IMR-90 (cell line): ENCODE measurements around the gene PLA2G15. TPM values are rescaled to one million over a fixed set of nuclear protein-coding genes. Genes with fewer than 3 reads are reported as not detected.

Source experiments
- ATAC-seq: fragments of 200-7000 bp; cut with Tn5 transposase; 2 replicates; pipeline ENCODE4 v1.9.1; 2020; ENCODE audit warnings: low read depth, mild to moderate bottlenecking, moderate library complexity
- BruUV-seq: library from RNA; stranded (reverse); fragments of 400-500 nt; replicated peaks from 2 replicates; lab custom pipeline; 2021; lab: Mats Ljungman, UMichigan
- CTCF ChIA-PET: fragments of 300-600 bp; formaldehyde crosslinking; extraction: SDS; loops from one replicate; lab custom pipeline; 2021; ENCODE audit warnings: antibody characterized with exemption; lab: Yijun Ruan, JAX
- POLR2A ChIA-PET: fragments of 300-600 bp; sonication (Branson Sonifier 250); formaldehyde crosslinking; loops from one replicate; lab custom pipeline; 2022; ENCODE audit warnings: antibody characterized with exemption; ENCODE audit not compliant: unreplicated experiment; lab: Charles Lee
- DNase-seq: peaks from one replicate; pipeline ENCODE4 v3.0.0; 2013
- H2AFZ ChIP-seq: replicated peaks from 2 replicates; pipeline ENCODE3; 2013; ENCODE audit warnings: low read length, mild to moderate bottlenecking; ENCODE audit not compliant: poor library complexity
- H2AK5ac ChIP-seq: 2 replicates; pipeline ENCODE4 v1.6.1; 2013; ENCODE audit warnings: low read depth, low read length, inconsistent platforms
- H2AK9ac ChIP-seq: replicated peaks from 2 replicates; pipeline ENCODE3; 2013; ENCODE audit warnings: mild to moderate bottlenecking, low read depth, low read length, moderate library complexity; ENCODE audit not compliant: poor library complexity
- H2BK120ac ChIP-seq: 2 replicates; pipeline ENCODE4 v1.6.1; 2013; ENCODE audit warnings: low read depth, low read length, inconsistent platforms
- H2BK15ac ChIP-seq: 3 replicates; pipeline ENCODE4 v1.6.1; 2013; ENCODE audit warnings: low read depth, low read length, inconsistent platforms
- H2BK20ac ChIP-seq: 2 replicates; pipeline ENCODE4 v1.6.1; 2013; ENCODE audit warnings: low read depth, mild to moderate bottlenecking, inconsistent platforms, low read length, moderate library complexity
- H2BK5ac ChIP-seq: 2 replicates; pipeline ENCODE4 v1.6.1; 2013; ENCODE audit warnings: mild to moderate bottlenecking, low read depth, low read length, inconsistent platforms; ENCODE audit not compliant: poor library complexity, severe bottlenecking
- H3K14ac ChIP-seq: replicated peaks from 2 replicates; pipeline ENCODE4 v1.6.1; 2013; ENCODE audit warnings: low read depth, low read length, inconsistent platforms
- H3K18ac ChIP-seq: 2 replicates; pipeline ENCODE4 v1.6.1; 2013; ENCODE audit warnings: low read depth, low read length, control low read depth
- H3K23ac ChIP-seq: 2 replicates; pipeline ENCODE4 v1.6.1; 2013; ENCODE audit warnings: low read depth, low read length, inconsistent platforms
- H3K27ac ChIP-seq: 2 replicates; pipeline ENCODE4 v1.5.1; 2013; ENCODE audit warnings: mild to moderate bottlenecking, control low read depth, low read length; ENCODE audit not compliant: insufficient read depth
- H3K27me3 ChIP-seq: 2 replicates; pipeline ENCODE4 v1.6.1; 2013; ENCODE audit warnings: low read length; ENCODE audit not compliant: control insufficient read depth, insufficient read depth
- H3K36me3 ChIP-seq: 2 replicates; pipeline ENCODE4 v1.6.1; 2013; ENCODE audit warnings: low read length, mixed read lengths; ENCODE audit not compliant: control insufficient read depth, insufficient read depth
- H3K4ac ChIP-seq: 2 replicates; pipeline ENCODE4 v1.6.1; 2013; ENCODE audit warnings: low read depth, low read length, inconsistent platforms
- H3K4me1 ChIP-seq: 2 replicates; pipeline ENCODE4 v1.6.1; 2013; ENCODE audit warnings: low read length, mixed read lengths; ENCODE audit not compliant: control insufficient read depth, insufficient read depth
- H3K4me2 ChIP-seq: 2 replicates; pipeline ENCODE4 v1.6.1; 2013; ENCODE audit warnings: low read depth, mild to moderate bottlenecking, control low read depth, low read length, moderate library complexity
- H3K4me3 ChIP-seq: 2 replicates; pipeline ENCODE4 v1.5.1; 2013; ENCODE audit warnings: low read depth, mild to moderate bottlenecking, control low read depth, low read length, moderate library complexity; ENCODE audit not compliant: insufficient read depth
- H3K56ac ChIP-seq: 2 replicates; pipeline ENCODE4 v1.6.1; 2013; ENCODE audit warnings: low read length, inconsistent platforms; ENCODE audit not compliant: insufficient read depth; ENCODE audit errors: extremely low read depth
- H3K79me1 ChIP-seq, 2 experiments: 2 replicates each; pipeline ENCODE4 v1.6.1; 2013; ENCODE audit warnings: low read length in 2 of 2, inconsistent platforms in 1 of 2, low read depth in 1 of 2
- H3K9ac ChIP-seq: 2 replicates; pipeline ENCODE4 v1.6.1; 2013; ENCODE audit warnings: low read depth, low read length, control low read depth
- H3K9me1 ChIP-seq: 2 replicates; pipeline ENCODE4 v1.6.1; 2013; ENCODE audit warnings: low read length, inconsistent platforms; ENCODE audit not compliant: insufficient read depth
- H3K9me3 ChIP-seq: 2 replicates; pipeline ENCODE4 v1.6.1; 2013; ENCODE audit warnings: low read length; ENCODE audit not compliant: control insufficient read depth, insufficient read depth
- H4K20me1 ChIP-seq: 2 replicates; pipeline ENCODE4 v1.6.1; 2013; ENCODE audit warnings: low read length, inconsistent platforms; ENCODE audit not compliant: insufficient read depth
- H4K5ac ChIP-seq: 2 replicates; pipeline ENCODE4 v1.6.1; 2013; ENCODE audit warnings: mild to moderate bottlenecking, low read depth, low read length, control low read depth
- H4K8ac ChIP-seq, 2 experiments: 2 replicates each; pipeline ENCODE4 v1.6.1; 2013; ENCODE audit warnings: low read depth in 2 of 2, low read length in 2 of 2, control low read depth in 1 of 2, inconsistent platforms in 1 of 2
- H4K91ac ChIP-seq: 2 replicates; pipeline ENCODE4 v1.6.1; 2013; ENCODE audit warnings: low read depth, low read length, inconsistent platforms; ENCODE audit not compliant: insufficient read depth
- BHLHE40 ChIP-seq: fragments of 150-350 bp; IDR thresholded peaks from 2 replicates; pipeline ENCODE4 v1.6.1; 2016; ENCODE audit warnings: mild to moderate bottlenecking, low read depth, low read length
- CEBPB ChIP-seq: IDR thresholded peaks from 2 replicates; pipeline ENCODE4 v1.6.1; 2012; ENCODE audit warnings: low read depth, low read length, improper control_type of control experiment
- CHD1 ChIP-seq: IDR thresholded peaks from 2 replicates; pipeline ENCODE4 v1.6.1; 2012; ENCODE audit warnings: low read depth, low read length, improper control_type of control experiment
- CTCF ChIP-seq: conservative IDR thresholded peaks from 2 replicates; pipeline ENCODE4 v1.5.1; 2012; ENCODE audit warnings: mild to moderate bottlenecking, low read depth, low read length, improper control_type of control experiment
- ELK1 ChIP-seq: fragments of 150-350 bp; IDR thresholded peaks from 2 replicates; pipeline ENCODE4 v1.6.1; 2016; ENCODE audit warnings: low read depth, mild to moderate bottlenecking, low read length, moderate library complexity, borderline replicate concordance
- FOS ChIP-seq: fragments of 150-350 bp; IDR thresholded peaks from 2 replicates; pipeline ENCODE4 v1.6.1; 2016; ENCODE audit warnings: low read depth, low read length
- MAFK ChIP-seq: IDR thresholded peaks from 2 replicates; pipeline ENCODE4 v1.6.1; 2012; ENCODE audit warnings: low read depth, low read length, improper control_type of control experiment
- MAZ ChIP-seq: IDR thresholded peaks from 2 replicates; pipeline ENCODE4 v1.6.1; 2012; ENCODE audit warnings: low read depth, mild to moderate bottlenecking, low read length, improper control_type of control experiment, moderate library complexity, borderline replicate concordance
- MXI1 ChIP-seq: IDR thresholded peaks from 2 replicates; pipeline ENCODE4 v1.6.1; 2012; ENCODE audit warnings: low read depth, mild to moderate bottlenecking, low read length, moderate library complexity, borderline replicate concordance
- NFE2L2 ChIP-seq: fragments of 150-350 bp; IDR thresholded peaks from 2 replicates; pipeline ENCODE4 v1.6.1; 2016; ENCODE audit warnings: low read depth, mild to moderate bottlenecking, low read length
- POLR2A ChIP-seq: IDR thresholded peaks from 2 replicates; pipeline ENCODE4 v1.6.1; 2012; ENCODE audit warnings: mild to moderate bottlenecking, low read depth, low read length
- RAD21 ChIP-seq: IDR thresholded peaks from 2 replicates; pipeline ENCODE4 v1.6.1; 2012; ENCODE audit warnings: low read length, improper control_type of control experiment
- RFX5 ChIP-seq: IDR thresholded peaks from 2 replicates; pipeline ENCODE4 v1.8.0; 2012; ENCODE audit warnings: low read depth, mild to moderate bottlenecking, low read length, moderate library complexity
- SMC3 ChIP-seq: fragments of 150-350 bp; IDR thresholded peaks from 2 replicates; pipeline ENCODE4 v1.6.1; 2016; ENCODE audit warnings: low read depth, mild to moderate bottlenecking, antibody characterized with exemption, low read length, moderate library complexity
- USF2 ChIP-seq: fragments of 150-350 bp; IDR thresholded peaks from 2 replicates; pipeline ENCODE4 v1.6.1; 2017; ENCODE audit warnings: mild to moderate bottlenecking, antibody characterized with exemption, low read length, low read depth
- WGBS, 2 experiments: methylation state at CpG; one replicate each; pipeline versions ENCODE4 v1.1.5 to v1.1.7; 2013; ENCODE audit warnings: missing lambda C conversion rate in 2 of 2; ENCODE audit not compliant: insufficient read length in 1 of 2; ENCODE audit errors: extremely low coverage in 2 of 2; 5-methylcytosine and 5-hydroxymethylcytosine counted together
- dilution Hi-C: fragments of 300-500 bp; cut with HindIII; formaldehyde crosslinking; loops from one replicate; pipeline ENCODE4 v1.14.3; 2018; ENCODE audit warnings: low sequenced_read_pairs; ENCODE audit not compliant: unreplicated experiment
- in situ Hi-C: fragments of 300-500 bp; cut with MboI; formaldehyde crosslinking; loops from 3 replicates; pipeline ENCODE4 v1.14.3; 2019; ENCODE audit warnings: low sequenced_read_pairs, inconsistent platforms, mixed read lengths
- intact Hi-C: fragments of 100-400 bp; cut with micrococcal nuclease; formaldehyde crosslinking; loops from 2 replicates; pipeline ENCODE4 v1.10.0; 2022
- polyA plus RNA-seq, 3 experiments: library from polyadenylated mRNA; depleted of rRNA; stranded (reverse); fragments of >200 nt; gene quantifications; 2 replicates each; pipeline ENCODE4 v1.2.3, GENCODE V29; 2012; ENCODE audit warnings: low replicate concordance in 1 of 3
- total RNA-seq: library from RNA; depleted of rRNA; stranded (reverse); fragments of >200 nt; gene quantifications from 2 replicates; pipeline ENCODE4 v1.2.3, GENCODE V29; 2012

Gene PLA2G15
- total and polyA plus RNA-seq, 2 of the 4 experiments (the other 2 are of a cell fraction) = 19.5 to 31.7 TPM

GRCh38 chr16:68286153-68287074, 41.2 kb downstream of the PLA2G15 start:
- POLR2A ChIA-PET = no interaction called here
- TF ChIP-seq RFX5 = no peak
- no peak for TF ChIP-seq MAZ
- TF ChIP-seq USF2 = no peak
- no peak for TF ChIP-seq NFE2L2
- TF ChIP-seq FOS = no peak
- no peak for TF ChIP-seq CTCF
- no peak for TF ChIP-seq MXI1
- no peak for TF ChIP-seq MAFK
- no peak for TF ChIP-seq BHLHE40
- TF ChIP-seq SMC3 = no peak
- no peak for TF ChIP-seq CEBPB
- no peak for TF ChIP-seq CHD1
- TF ChIP-seq RAD21 = no peak
- no peak for TF ChIP-seq POLR2A
- TF ChIP-seq ELK1 = no peak

More at GRCh38 chr16:68286153-68287074, 41.2 kb downstream of the PLA2G15 start:
- peaks cover 11% of the 10 kb centered on the region for H3K4me1 ChIP-seq
- no peak overlapping the region for H3K14ac ChIP-seq
- no peak overlapping the region for H2AK9ac ChIP-seq
- H3K27ac ChIP-seq = no peak overlapping the region
- DNase-seq (no peak), ATAC-seq (no peak)
- no peak overlapping the region for H2BK15ac ChIP-seq
- CTCF ChIA-PET = no interaction called here
- dilution Hi-C loops (no loop called here), in situ Hi-C loops (no loop called here), intact Hi-C loops (no loop called here)
- peaks cover 34 to 94% of the 10 kb centered on the region in 2 experiments for H3K79me1 ChIP-seq
- no peak overlapping the region for H2BK120ac ChIP-seq
- H4K5ac ChIP-seq = no peak overlapping the region
- H3K56ac ChIP-seq = no peak overlapping the region
- H2AFZ ChIP-seq = no peak overlapping the region
- peaks cover 67% of the 10 kb centered on the region for H4K20me1 ChIP-seq
- 0 out of 2 replicates have a peak overlapping the region, but pooled peaks have one; percentile 45 for H3K23ac ChIP-seq
- no peaks in the 10 kb centered on the region for H3K27me3 ChIP-seq
- no TSS peak for BruUV-seq
- no peak overlapping the region for H3K4me3 ChIP-seq
- no peak overlapping the region for H3K4ac ChIP-seq
- H3K36me3 ChIP-seq = peaks cover 32% of the 10 kb centered on the region
- H4K8ac ChIP-seq = no peak overlapping the region
- H3K9me1 ChIP-seq = peaks cover 36% of the 10 kb centered on the region
- no peak overlapping the region for H2BK20ac ChIP-seq
- H3K9me3 ChIP-seq = no peaks in the 10 kb centered on the region
- H4K91ac ChIP-seq = no peak overlapping the region
- no peak overlapping the region for H3K18ac ChIP-seq
- H2AK5ac ChIP-seq = no peak overlapping the region
- H2BK5ac ChIP-seq = no peak overlapping the region
- no peak overlapping the region for H3K9ac ChIP-seq
- WGBS, 2 experiments = 100% methylated on average over 2 of the region's 12 CpGs; no CpG with 5 or more reads in 1 of the 2 experiments
- H3K4me2 ChIP-seq = no peak overlapping the region
